ENCODE data around the gene TGFB2. TPM values are rescaled to one million over a fixed set of nuclear protein-coding genes. Genes with fewer than 3 reads are reported as not detected.

TGFB2 gene
- total and polyA plus RNA-seq, 3 donors from 2014 or later = 2.4 to 4.5 (median 2.6) TPM

GRCh38 chr1:218392780-218393179 lies 47.6 kb downstream of the TGFB2 start:
- no peak for DNase-seq
- WGBS, 2 donors = 95 to 99% methylated on average over 4 of the region's 4 CpGs
- H3K4me1 ChIP-seq = peaks cover 3% of the 10 kb centered on the region
- no peaks in the 10 kb centered on the region for H3K9me3 ChIP-seq
- no peaks in the 10 kb centered on the region for H3K27me3 ChIP-seq
- H3K4me3 ChIP-seq = no peak overlapping the region
- TF ChIP-seq, protein P1, sequence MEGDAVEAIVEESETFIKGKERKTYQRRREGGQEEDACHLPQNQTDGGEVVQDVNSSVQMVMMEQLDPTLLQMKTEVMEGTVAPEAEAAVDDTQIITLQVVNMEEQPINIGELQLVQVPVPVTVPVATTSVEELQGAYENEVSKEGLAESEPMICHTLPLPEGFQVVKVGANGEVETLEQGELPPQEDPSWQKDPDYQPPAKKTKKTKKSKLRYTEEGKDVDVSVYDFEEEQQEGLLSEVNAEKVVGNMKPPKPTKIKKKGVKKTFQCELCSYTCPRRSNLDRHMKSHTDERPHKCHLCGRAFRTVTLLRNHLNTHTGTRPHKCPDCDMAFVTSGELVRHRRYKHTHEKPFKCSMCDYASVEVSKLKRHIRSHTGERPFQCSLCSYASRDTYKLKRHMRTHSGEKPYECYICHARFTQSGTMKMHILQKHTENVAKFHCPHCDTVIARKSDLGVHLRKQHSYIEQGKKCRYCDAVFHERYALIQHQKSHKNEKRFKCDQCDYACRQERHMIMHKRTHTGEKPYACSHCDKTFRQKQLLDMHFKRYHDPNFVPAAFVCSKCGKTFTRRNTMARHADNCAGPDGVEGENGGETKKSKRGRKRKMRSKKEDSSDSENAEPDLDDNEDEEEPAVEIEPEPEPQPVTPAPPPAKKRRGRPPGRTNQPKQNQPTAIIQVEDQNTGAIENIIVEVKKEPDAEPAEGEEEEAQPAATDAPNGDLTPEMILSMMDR (IDR thresholded peaks at IDR 0.05) = no peak
- no peak for TF ChIP-seq POLR2A (IDR thresholded peaks at IDR 0.05)
- no peaks in the 10 kb centered on the region for H3K36me3 ChIP-seq (ENCODE audit: low read depth, missing control alignments)
- H3K27ac ChIP-seq = no peak overlapping the region
- intact Hi-C loops (cut with DNase I; ENCODE audit: low total_unique reads) = no loop called here

- Histone ChIP-seq H3K9me3 (no peaks in the 10 kb centered on the region), H3K36me3 (ENCODE audit: low read depth, missing control alignments) (no peaks in the 10 kb centered on the region), H3K4me1 (peaks cover 6% of the 10 kb centered on the region), H3K4me3 (no peak overlapping the region), H3K27ac (no peak overlapping the region), H3K27me3 (no peaks in the 10 kb centered on the region)
- DNase-seq = no peak
- TF ChIP-seq POLR2A (IDR thresholded peaks at IDR 0.05) = no peak
- TF ChIP-seq, protein P1 (IDR thresholded peaks at IDR 0.05) = no peak
- intact Hi-C loops (cut with DNase I; ENCODE audit: low total_unique reads) = no loop called here
- WGBS, 2 donors = 90 to 93% methylated on average over 11 of the region's 11 CpGs
These were observed 49.3 kb downstream of the TGFB2 start for GRCh38 chr1:218394416-218394815.

- DNase-seq = no peak
- peaks cover 6% of the 10 kb centered on the region for H3K4me1 ChIP-seq
- TF ChIP-seq, protein P1 (IDR thresholded peaks at IDR 0.05) = no peak
- no peak for TF ChIP-seq POLR2A (IDR thresholded peaks at IDR 0.05)
- no peaks in the 10 kb centered on the region for H3K36me3 ChIP-seq (ENCODE audit: low read depth, missing control alignments)
- no peak overlapping the region for H3K4me3 ChIP-seq
- H3K27ac ChIP-seq = no peak overlapping the region
- H3K27me3 ChIP-seq = no peaks in the 10 kb centered on the region
- H3K9me3 ChIP-seq = no peaks in the 10 kb centered on the region
- WGBS, 2 donors = 61 to 63% methylated on average over 2 of the region's 2 CpGs
- intact Hi-C loops (cut with DNase I; ENCODE audit: low total_unique reads) = no loop called here
These were observed 49.9 kb downstream of the TGFB2 start for GRCh38 chr1:218394989-218395388.

DNA sequence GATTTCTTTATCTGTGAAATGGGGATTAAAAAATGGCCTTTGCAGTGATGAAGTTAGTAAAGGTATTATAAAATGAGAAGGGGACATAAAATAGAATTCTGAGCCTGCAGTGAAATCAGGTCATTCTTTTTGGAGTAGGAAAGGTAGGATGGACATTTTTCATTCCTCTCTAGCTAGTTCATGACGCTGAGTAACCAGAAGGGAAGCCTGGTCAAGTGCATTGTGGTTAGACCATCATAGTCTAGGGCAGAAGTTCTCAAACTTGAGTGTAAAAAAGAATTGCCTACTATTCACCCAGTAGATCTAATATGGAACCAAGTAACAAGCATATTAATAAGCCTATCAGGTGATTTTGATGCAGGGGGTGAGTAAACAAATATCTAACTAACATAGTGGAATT lies 50.8 kb downstream of the TGFB2 start:
- TF ChIP-seq POLR2A (IDR thresholded peaks at IDR 0.05) = no peak
- TF ChIP-seq, protein P1 (IDR thresholded peaks at IDR 0.05) = no peak
- DNase-seq = no peak
- Histone ChIP-seq H3K4me3 (no peak overlapping the region), H3K9me3 (no peaks in the 10 kb centered on the region), H3K27me3 (no peaks in the 10 kb centered on the region), H3K4me1 (peaks cover 6% of the 10 kb centered on the region), H3K36me3 (ENCODE audit: low read depth, missing control alignments) (no peaks in the 10 kb centered on the region), H3K27ac (no peak overlapping the region)
- 87 to 92% methylated on average over 1 of the region's 1 CpG for WGBS, 2 donors
- intact Hi-C loops (cut with DNase I; ENCODE audit: low total_unique reads) = no loop called here

GRCh38 chr1:218397752-218398339 lies 52.7 kb downstream of the TGFB2 start:
- H3K4me3 ChIP-seq = no peak overlapping the region
- no peaks in the 10 kb centered on the region for H3K9me3 ChIP-seq
- intact Hi-C loops (cut with DNase I; ENCODE audit: low total_unique reads) = no loop called here
- H3K36me3 ChIP-seq (ENCODE audit: low read depth, missing control alignments) = no peaks in the 10 kb centered on the region
- H3K27ac ChIP-seq = no peak overlapping the region
- H3K27me3 ChIP-seq = no peaks in the 10 kb centered on the region
- TF ChIP-seq, protein P1 (IDR thresholded peaks at IDR 0.05) = no peak
- no peak for TF ChIP-seq POLR2A (IDR thresholded peaks at IDR 0.05)
- 47 to 59% methylated on average over 8 of the region's 8 CpGs for WGBS, 2 donors
- no peak for DNase-seq
- peaks cover 6% of the 10 kb centered on the region for H3K4me1 ChIP-seq
